Activated CD4-positive, alpha-beta T cell treated with anti-CD3 and anti-CD28 coated beads, Interleukin-2, amount 50 U/mL, for 4 hours (primary cell): ENCODE data around the gene CYP27A1.

ENCODE experiments used
- DNase-seq, 2 experiments: peaks; one replicate each; pipeline ENCODE4 v3.0.0-alpha.2; 2020

CYP27A1 gene

GRCh38 chr2:218812861-218813260 is 30.9 kb downstream of the CYP27A1 start:
- no peak for DNase-seq

DNA sequence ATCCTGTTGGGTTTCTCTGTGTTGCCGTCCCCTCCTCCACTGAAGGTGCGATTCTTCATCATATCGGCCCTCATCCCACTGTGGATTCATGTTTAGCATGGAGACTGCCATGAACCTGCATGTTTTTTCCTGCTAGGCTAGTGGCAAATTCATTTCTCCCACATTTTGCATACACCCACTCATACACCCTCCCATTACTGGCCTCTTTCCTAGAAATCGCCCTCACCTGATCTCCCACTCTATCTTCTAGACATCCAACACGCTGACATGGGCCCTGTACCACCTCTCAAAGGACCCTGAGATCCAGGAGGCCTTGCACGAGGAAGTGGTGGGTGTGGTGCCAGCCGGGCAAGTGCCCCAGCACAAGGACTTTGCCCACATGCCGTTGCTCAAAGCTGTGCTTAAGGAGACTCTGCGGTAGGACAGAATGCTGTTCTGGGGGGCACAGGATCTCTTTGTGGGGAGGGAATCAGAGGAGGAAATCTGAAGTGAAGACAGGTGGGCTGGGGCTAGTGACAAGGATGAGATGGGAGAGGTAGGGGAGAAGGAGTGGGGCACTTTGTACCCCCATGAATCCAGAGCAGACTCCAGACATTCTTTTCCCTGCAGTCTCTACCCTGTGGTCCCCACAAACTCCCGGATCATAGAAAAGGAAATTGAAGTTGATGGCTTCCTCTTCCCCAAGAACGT is 32.0 kb downstream of the CYP27A1 start:
- DNase-seq: no peak

DNA sequence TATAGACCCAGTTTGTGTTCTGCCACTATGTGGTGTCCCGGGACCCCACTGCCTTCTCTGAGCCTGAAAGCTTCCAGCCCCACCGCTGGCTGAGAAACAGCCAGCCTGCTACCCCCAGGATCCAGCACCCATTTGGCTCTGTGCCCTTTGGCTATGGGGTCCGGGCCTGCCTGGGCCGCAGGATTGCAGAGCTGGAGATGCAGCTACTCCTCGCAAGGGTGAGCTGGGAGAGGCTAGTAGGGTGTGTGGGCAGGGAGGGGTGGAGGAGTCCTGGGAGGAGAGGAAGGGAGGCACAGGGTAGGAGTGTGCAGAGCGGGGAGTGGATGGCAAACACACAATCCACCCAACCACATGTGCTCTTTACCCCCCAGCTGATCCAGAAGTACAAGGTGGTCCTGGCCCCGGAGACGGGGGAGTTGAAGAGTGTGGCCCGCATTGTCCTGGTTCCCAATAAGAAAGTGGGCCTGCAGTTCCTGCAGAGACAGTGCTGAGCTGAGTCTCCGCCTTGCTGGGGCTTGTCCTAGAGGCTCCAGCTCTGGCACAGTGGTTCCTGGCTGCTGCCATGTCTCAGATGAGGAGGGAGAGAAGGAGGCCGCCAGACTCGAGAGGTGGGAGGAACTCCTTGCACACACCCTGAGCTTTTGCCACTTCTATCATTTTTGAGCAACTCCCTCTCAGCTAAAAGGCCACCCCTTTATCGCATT is 32.7 kb downstream of the CYP27A1 start:
- DNase-seq: no peak

DNA sequence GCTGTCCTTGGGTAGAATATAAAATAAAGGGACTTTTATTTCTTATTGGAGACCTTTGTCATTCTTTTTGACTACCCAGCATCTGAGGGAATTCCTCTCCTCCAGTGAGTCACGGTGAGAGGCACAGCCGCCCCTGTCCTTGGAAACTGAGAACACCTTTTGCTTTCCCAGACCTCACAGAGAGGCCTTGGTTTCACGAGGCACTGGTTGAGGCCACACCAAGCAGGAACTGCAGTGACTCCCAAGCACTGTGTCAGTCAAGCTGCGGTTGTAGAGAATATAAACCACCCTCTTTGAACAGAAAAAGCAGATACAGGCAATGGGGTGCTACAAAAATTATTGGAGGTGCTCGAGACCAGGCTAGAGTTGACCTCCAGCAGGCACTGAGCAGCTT is 33.3 kb downstream of the CYP27A1 start:
- no peak for DNase-seq

DNA sequence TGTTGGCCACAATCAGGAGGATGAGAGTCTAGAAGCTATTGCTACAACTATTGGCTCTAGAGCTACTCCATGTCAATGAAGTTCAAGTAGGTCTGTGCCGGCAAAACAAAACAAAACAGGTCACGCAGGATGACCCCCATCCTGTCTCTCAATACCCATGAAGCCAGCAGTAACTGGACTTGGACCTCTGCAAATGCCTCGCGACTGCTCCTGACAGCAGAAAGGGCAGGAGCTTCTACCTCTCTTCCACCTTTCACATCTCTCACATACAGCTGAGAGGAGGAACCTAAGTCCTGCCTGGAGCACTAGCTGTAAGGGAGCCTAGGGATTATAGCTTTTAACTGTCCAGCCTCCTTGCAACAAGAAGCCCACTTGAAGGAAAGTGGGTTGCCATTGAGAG is 33.7 kb downstream of the CYP27A1 start:
- DNase-seq: no peak

DNA sequence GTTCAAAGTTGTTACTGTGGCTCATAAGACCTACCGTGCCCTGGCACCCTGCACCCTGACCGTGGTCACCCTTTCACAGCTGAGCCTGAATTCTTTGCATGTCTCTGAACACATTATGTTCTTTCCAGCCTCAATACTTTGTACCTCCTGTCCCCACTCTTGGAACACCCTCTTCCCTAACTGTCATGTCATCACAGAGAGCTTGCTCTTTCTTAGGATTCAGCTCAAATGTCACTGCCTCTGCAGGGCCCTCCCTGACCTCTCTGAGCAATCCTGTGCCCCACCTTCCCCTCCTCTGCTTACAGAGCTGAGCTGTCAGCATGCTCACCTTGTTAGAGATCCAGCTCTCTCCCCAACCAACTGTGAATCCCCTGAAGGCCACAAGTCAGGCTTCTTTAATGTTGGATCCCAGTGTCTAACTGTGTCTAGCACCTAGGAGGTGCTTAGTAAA is 34.6 kb downstream of the CYP27A1 start:
- no peak for DNase-seq

DNA sequence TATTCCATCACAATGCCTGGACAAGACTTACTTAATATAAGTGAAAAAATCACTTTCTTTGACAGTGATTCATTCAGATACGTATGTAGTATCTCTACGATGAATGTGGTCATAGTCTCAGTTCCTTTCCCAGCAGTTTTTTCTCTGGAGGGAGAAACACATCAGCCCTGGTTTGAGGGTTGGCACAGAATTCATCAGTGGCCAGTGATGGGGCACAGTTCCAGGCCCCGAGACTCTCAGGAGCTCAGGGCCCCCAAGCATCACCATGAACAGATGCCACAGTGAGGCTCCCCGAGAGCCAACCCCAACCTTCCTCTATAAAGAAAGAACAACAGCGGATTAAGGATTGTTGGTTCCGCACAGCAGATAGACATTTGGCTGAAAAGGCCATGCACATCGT is 37.1 kb downstream of the CYP27A1 start:
- no peak for DNase-seq

- no peak for DNase-seq
These were observed 38.9 kb downstream of the CYP27A1 start for GRCh38 chr2:218820746-218821369.

DNA sequence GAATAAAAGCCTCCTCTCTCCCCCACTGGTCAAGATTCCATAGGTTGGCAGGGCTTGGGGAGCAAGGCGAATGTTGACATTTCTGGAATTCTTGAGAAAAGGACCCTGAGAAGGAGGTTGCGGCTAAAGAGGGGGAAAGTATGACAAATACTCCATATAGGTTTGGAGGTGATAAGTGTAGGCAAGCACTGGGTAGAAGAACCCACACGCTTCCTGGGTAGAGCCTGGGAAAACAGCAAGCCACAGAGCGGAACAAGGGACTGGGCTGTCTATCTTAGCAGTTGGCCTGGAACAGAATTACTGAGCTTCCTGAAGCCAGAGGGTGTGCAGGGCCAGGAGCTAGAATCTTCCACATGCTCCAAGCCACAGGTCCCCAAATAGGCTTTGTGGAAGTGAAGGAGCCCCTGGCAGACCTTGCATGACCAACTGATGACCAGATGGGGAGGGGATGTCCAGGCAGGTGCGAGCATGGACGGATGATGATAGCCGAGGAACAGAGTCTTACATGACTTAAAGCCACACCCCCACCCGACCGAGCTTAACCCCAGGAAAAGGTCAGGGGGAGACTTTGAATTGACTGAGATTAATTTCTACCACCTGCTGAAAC is 39.8 kb downstream of the CYP27A1 start:
- no peak for DNase-seq

GRCh38 chr2:218822622-218823021 is 40.7 kb downstream of the CYP27A1 start:
- DNase-seq: no peak

DNA sequence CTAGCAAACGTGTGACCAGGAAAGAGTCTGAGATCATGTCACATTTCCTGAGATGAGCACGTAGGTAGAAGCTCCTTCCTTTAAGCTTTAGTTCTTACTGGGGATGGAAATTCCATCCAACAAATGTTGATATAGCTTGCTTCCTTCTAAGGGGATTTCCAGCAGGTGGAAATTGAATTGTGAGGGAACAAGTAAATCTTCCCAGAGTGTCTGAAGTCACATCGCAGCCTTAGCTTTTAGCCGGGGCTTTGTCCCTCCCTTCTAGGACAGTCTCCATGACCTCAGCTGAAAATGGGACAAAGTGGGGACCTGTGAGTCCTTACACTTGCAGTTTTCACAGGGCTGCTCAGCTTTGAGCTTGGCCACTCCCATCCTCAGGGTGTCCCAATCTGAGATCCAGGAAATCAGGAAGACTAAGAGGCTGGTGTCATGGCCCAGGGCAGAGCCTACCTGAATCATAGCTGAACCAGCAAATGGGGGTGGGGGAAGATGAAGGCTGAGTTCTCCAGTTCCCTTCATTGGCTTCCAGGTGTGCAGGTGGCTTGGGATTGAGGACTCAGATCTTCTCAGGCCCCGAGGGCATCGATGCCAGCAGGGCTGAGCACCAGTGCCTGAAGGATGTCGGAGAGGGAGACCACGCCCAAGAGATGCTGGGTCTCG is 41.4 kb downstream of the CYP27A1 start:
- DNase-seq: no peak

GRCh38 chr2:218824004-218824403 is 42.1 kb downstream of the CYP27A1 start:
- DNase-seq: no peak

DNA sequence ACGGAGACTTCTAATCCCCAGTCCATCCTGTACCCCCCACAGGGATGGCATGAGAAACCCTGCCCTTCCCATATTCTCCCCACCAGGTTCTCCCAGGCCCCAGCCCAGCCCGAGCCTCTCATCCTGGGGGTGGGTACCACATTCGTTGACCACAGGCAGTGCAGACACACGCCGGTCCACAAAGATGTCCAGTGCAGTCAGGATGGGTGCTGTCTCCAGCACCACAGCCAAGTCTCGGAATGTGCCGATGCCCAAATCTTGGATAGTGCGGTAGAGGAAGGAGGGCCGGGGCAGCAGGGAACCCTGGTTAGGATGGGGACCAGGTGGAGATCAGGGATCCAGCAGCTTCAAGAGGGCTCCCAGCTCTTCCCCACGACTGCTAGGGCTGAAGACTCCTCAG is 44.8 kb downstream of the CYP27A1 start:
- DNase-seq: no peak

DNA sequence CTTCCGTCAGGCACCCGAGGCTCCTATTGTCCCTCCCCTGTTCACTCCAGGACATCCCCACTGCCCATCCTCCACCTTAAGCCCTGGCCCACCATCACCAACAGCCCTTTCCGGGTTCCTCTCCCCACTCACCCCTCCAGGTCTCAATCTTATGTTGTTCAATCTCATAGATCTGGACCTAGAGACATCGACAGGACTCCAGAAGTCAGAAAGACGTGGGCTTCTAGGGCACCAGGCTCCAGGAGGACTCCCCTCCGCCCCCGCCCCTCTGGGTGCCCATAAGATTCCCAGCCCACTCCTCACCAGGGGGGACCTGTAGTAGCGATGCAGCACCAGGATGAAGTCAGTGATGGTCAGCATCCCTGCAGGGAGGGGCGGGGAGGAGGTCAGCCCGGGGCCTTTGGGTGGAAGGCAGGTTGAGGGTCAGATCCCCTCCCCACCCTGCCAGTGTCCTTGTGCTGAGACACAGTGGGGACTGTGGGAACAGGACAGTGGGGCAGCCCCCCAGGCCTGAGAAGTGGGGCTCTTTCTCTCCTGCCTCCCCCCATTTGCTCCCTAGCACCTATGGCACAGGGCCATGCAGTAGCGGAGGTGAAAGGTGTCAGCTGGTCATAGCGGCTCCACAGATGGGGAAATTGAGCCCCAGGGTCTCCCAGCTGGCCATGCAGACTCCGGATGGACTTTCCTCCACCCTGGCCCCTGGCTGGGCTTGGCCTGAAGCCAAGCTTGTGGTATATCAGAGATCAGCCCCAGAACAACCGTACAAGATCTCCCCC is 45.9 kb downstream of the CYP27A1 start:
- DNase-seq: no peak

- DNase-seq: no peak
These were observed 46.5 kb downstream of the CYP27A1 start for GRCh38 chr2:218828477-218828778.

DNA sequence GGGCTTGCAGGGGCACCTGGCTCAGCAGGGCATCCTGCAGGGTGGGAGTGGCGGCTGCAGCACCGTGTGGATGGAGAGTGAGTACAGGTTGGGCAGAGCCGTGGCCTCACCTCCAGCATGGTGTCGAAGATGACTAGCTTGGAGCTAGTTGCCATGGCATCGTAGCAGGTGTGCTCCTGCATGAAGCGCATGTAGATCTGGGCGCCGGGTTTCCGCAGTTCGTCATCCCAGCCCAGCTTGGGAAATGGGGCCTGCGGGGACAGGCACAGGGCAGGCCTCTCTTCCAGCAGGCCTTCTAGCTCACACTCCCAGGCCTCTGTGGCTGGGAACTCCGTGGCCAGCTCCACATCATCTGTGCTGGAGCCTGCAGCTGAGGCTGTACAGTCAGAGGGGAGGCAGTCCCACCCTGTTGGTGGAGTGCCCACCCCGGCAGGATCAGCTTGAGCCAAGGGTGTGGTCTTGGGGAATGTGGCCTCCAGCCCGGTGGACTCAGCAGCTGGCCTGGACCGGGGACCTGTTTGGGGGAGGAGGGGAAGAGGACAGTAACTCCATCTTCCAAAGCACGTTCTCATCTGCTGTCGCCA is 48.0 kb downstream of the CYP27A1 start:
- DNase-seq: no peak

DNA sequence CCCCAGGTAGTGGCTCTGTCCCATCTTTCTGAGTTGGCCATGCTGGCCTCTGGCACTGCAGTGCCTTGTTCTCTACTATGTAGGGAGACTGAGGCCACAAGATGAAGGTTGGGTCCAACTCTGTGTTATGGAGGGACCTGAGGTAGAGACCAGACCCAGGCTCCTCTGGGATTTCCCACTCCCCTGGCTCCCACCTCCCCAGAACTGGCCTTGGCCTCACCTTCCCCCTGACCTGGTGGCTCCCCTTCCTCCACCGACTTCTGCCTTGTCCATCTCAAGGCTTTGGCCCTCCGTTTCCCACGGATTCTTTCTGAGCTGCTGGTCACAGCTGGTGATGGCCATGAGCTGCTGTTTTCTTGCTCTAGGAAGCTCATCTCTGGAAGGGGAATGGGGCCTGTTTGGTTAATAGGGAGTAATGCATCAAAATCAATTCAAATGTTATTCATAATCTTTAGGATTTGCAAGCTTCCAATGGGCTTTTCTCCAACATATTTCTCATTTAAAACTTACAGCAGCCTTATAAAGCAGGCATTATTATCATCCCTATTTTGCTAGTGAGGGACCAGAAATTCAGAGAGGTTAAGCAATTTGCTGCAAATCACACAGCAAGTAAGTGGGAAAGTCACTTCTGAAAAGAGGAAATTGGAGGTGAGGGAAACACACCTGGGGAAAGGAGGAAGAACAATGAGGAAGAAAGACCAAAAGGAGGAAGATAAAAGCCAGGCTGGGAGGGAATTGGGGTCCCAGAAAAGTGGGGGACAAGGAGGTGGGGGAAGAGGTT is 48.8 kb downstream of the CYP27A1 start:
- DNase-seq: no peak

- no peak for DNase-seq
These were observed 49.5 kb downstream of the CYP27A1 start, which contains the start of gene PRKAG3 for GRCh38 chr2:218831378-218831990. PRKAG3 (minus strand) TSS chr2:218831803.

- DNase-seq: no peak
These were observed 50.1 kb downstream of the CYP27A1 start for GRCh38 chr2:218832081-218832480.

- DNase-seq: no peak
These were observed 50.6 kb downstream of the CYP27A1 start for GRCh38 chr2:218832520-218832919.
